HL-60/S4 treated with phorbol 12-myristate 13-acetate at 8.2 ng/mL for 4 days and 3 days (cell line): ENCODE results near the gene KLHL7.
"Not testable (repeated sequence)": the region's sequence is repeated elsewhere in the genome, so short reads cannot be mapped to it uniquely, and the experiment has no call there.

Experiments used
- in situ Hi-C: fragments of 300-500 bp; cut with MboI; formaldehyde crosslinking; loops from 2 replicates; pipeline ENCODE4 v1.15.0; 2022; ENCODE audit warnings: low sequenced_read_pairs

KLHL7 gene

DNA sequence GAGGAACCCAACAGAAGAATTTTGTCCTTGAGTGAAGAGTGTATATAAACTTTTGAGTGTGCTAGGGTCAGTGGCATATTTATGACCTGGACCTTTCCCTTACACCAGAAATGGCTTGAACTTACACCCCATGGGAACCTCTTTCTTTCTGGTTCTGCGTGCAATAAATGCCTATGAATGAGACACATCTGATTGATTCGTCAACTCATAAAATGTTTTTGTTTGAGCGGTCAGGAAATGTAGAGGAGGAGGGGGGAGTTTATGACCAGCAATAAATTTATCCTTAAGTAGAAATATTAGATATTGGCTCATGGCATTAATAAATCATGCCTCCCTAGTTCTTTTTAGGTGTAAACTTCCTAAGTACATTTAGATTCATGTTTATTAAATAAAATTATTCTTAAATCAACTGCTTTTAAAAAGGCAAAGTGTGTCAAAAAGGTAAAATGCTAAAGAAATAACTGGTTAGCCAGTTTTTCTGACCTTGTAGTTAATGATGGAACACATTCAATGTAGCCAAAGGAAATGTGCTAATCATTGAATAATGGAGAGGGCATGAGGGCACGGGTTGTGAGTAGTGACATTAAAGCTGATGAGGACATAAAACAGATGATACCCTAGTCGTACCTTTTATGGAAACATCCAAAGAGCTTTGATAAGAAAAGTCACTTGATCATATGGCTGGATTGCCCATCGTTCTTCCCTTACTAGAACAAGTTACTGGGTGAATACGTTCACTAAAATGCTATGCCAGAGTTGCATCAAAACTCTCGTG lies 62.7 kb downstream of the KLHL7 start:
- in situ Hi-C loops, result no loop called here

DNA sequence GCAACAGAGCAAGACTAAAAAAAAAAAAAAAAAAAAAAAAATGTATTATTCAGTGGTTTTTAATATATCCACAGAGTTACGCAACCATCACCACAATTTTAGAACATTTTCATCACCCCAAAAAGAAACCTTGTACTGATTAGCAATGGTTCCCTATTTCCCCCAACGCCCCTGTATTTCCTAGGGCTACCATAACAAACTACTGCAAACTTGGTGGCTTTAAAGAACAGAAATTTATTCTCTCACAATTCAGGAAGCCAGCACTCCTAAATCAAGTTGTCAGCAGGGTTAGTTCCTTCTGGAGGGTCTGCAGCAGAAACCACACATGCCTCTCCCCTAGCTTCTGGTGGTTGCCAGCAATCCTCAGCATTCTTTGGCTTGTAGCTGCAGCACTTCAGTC lies 70.4 kb downstream of the KLHL7 start:
- in situ Hi-C loops, result no loop called here

DNA sequence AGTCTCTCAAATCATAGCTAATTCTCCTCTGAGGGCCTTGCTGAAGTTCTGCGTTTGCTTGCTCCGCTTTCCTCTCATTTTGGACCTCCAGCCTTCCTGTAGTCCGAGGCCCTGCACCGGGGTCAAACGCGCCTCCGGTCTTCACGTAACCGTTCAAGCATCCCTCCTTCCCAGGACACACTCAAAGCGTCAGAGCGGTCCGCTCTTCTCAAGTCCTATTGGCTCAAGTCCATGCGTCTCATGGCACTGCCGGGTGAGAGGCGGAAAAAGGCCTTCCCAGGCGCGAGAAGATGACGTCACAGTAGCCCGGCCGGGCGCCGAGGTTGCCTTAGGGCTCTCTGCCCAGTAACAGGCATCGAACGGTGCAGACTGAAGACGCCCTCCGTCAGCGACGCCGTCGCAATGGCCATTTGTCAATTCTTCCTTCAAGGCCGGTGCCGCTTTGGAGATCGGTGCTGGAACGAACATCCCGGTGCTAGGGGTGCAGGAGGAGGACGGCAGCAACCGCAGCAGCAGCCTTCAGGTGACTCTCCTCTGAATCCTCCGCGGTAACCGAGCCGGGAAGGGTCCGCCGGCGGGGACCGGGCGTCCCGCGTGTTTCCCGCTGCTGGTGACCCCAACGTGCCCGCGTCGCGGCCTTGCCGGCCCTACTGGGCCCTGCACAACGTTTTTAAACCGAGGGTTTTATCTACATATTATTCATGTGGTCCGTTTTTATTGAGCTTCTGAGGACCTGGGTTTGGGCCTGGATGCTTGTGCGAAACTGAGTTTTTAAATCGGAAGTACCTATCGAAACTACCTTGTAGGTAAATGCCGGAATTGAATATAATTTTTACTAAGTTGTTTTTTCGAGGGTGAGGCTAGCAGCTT lies 76.3 kb downstream of the KLHL7 start, which contains the start of gene NUP42:
NUP42 (plus strand) TSS at position 365 of the 870 bp plus-strand sequence; CDS start at position 403, 38 bp downstream.
- in situ Hi-C loops, result no loop called here

DNA sequence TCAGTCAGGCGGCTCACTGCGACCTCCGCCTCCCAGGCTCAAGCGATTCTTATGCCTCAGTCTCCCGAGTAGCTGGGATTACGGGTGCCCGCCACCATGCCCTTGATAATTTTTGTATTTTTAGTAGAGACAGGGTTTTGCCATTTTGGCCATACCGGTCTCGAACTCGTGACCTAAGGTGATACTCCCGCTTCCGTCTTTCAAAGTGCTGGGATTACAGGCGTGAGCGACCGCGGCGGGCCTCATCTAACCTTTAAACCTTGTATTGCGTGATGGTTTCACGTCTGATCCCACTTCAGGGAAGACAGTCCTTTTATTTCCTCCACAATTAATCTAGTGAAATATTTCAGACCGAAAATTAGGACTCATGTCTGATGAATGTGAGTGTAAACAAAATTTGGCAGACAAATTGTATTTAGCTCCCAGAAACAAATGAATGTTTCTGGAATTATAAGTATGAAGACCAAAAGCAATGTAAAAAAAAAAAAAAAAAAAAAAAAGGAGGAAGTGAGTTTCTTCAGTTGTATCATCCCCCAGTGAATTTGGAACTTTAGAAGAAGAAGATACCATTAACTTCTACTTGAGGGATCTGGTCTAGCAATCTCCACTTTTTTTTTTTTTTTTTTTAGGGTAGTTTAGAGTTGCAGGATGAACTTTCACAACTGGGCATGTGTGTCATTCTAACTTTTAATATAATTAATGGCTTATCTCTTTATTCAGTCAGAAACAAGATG lies 77.9 kb downstream of the KLHL7 start:
- in situ Hi-C loops, result no loop called here

DNA sequence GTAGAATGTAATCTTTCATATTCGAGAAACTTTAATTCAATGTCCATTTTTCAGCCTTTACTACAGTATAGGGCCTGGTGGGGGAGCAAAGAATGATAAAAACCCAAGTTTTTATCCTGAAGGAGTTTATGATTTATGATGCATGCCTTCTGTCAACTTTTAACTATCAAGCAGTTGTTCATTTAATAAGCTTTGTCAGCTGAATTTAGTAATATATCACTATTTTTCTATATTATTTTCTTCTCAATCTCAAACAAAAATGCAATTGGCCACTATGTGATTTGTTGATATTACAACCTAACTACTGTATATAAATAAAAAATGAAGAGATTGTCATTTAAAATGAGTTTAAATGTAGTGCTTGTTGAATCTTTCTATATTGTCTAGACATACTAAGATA lies 78.7 kb downstream of the KLHL7 start:
- in situ Hi-C loops, result no loop called here

DNA sequence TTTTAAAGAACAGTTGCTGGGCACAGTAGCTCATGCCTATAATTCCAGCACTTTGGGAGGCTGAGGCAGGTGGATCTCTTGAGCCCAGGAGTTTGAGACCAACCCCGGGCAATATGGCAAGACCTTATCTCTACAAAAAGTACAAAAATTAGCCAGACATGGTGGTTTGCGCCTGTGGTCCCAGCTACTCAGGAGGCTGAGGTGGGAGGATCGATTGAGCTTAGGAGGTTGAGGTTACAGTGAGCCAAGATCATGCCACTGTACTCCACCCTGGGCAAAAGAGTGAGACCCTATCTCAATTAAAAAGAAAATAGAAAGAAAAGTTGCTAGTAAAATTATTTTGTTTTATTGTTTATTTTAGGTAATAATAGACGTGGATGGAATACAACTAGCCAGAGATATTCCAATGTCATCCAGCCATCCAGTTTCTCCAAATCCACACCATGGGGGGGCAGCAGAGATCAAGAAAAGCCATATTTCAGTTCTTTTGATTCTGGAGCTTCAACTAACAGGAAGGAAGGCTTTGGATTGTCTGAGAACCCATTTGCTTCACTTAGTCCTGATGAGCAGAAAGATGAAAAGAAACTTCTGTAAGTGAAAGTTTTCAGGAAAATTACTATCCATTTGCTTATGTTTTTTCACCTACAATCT lies 79.2 kb downstream of the KLHL7 start:
- in situ Hi-C loops, result no loop called here

DNA sequence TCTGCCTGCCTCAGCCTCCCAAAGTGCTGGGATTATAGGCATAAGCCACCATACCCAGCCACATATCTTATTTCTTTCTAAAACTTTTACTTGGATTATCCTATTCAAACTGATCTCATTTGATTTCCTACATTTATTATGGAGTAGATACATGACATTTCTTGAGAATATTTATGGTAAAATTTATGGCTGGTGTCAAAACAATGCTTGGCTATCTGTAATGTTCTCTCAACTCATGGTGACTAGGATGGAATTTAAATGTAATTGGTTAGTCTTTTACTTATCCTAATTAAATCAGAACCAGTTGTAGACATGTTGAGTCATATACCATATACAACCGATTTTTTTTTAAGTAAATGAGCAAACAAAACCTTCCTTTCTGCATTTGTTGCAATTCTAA lies 80.4 kb downstream of the KLHL7 start:
- in situ Hi-C loops, result no loop called here

DNA sequence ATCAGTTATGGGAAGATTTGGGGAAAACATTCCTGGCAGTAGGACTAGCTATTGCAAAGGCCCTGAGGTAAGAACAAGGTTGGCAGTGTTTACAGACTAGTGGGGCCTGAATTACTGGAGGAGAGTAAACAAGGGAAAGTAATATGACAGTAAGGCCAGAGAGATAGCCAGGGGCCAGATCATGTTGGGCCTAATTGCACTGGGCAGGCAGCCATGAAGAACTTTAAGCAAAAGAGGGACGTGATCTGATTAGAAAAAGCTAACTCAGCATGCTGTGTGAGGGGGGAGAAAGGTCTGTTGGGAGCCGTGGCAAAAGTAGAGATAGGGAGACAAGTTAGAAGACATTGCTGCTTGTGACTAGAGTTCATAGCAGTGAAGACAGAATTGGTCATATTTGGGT lies 85.4 kb downstream of the KLHL7 start:
- in situ Hi-C loops, result no loop called here

DNA sequence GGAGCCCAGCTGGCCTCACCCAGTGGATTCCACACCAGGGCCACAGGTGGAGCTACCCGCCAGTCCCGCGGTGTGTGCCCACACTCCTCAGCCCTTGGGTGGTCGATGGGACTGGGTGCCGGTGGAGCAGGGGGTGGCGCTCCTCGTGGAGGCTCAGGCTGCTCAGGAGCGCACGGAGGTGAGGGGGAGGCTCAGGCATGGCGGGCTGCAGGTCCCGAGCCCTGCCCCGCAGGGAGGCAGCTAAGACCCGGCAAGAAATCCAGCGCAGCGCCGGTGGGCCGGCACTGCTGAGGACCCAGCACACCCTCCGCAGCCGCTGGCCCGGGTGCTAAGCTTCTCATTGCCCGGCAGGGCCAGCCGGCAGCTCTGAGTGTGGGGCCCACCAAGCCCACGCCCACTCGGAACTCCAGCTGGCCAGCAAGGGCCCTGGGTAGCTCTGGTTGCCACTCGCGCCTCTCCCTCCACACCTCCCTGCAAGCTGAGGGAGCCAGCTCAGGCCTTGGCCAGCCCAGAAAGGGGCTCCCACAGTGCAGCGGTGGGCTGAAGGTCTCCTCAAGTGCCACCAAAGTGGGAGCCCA lies 88.2 kb downstream of the KLHL7 start:
- in situ Hi-C loops, result not testable (repeated sequence)

DNA sequence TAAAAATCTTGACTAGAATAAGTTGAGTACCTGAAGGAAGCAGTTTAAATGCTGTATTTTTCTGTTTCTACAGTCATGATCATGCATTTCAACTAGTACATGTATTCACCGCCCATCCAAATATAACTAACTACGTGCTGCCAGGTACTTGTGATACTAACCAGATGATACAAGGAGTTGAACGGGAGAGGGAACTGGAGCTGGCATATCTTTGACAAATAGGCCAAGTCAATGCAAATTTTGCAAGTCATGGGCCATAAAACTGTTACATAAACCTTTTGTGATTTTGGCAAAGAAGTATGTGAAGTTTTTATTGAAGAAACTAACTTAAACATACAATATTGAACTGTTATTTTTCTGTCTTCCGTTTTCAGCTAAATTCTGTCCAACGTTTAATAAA lies 90.7 kb downstream of the KLHL7 start:
- in situ Hi-C loops, result no loop called here

DNA sequence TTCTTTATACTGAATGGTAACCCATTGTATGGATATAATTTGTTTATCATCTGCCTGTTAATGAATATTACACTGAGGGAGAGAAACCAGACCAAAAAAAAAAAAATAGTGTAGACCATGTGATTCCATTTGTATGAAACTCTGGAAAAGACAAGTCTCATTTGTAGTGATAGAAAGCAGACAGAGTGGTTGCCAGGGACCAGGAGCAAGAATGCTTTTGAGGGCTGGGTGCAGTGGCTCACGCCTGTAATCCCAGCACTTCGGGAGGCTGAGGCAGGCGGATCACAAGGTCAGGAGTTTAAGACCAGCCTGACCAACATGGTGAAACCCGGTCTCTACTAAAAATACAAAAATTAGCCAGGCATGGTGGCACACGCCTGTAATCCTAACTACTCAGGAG lies 92.2 kb downstream of the KLHL7 start:
- in situ Hi-C loops, result not testable (repeated sequence)

DNA sequence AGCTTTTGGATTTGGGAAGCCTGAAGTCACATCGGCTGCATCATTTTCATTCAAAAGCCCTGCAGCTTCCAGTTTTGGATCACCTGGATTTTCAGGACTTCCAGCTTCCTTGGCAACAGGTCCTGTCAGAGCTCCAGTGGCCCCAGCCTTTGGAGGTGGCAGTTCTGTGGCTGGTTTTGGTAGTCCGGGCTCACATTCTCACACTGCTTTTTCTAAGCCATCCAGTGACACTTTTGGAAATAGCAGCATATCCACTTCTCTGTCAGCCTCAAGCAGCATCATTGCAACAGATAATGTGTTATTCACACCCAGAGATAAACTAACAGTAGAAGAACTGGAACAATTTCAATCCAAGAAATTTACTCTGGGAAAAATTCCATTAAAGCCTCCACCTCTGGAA lies 94.7 kb downstream of the KLHL7 start:
- in situ Hi-C loops, result no loop called here

DNA sequence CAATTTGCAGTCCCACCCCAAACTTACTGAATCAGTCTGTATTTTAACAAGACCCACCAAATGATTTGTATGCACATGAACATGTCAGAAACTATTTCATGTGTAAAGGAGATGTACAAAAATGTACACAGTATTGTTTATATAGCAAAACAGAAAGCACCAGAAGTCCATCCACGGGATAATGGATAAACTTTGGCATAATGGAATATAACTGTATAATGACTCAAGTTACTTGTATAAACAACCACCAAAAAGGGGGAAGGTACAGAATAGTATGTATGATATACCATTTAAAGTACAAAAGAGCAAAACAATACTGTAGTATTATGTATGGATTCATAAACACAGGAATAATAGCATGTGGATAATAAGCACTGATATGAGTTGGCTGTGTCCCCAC lies 98.7 kb downstream of the KLHL7 start:
- in situ Hi-C loops, result no loop called here

DNA sequence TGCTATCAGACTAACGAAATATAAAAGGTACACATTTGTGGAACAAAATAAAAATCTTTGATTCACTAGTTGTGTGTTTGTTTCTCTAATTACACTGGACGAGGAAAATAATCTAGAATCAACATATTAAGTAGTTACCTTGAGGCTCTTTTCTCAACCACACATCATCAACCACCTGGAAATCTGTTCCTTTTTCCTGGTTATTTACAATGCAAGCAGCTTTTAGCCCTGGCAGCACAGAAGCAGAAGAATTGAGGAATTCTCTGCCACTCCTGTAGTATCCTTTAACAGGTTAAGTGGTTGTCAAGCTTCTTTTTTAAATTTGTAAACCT lies 100.0 kb downstream of the KLHL7 start:
- in situ Hi-C loops, result no loop called here

DNA sequence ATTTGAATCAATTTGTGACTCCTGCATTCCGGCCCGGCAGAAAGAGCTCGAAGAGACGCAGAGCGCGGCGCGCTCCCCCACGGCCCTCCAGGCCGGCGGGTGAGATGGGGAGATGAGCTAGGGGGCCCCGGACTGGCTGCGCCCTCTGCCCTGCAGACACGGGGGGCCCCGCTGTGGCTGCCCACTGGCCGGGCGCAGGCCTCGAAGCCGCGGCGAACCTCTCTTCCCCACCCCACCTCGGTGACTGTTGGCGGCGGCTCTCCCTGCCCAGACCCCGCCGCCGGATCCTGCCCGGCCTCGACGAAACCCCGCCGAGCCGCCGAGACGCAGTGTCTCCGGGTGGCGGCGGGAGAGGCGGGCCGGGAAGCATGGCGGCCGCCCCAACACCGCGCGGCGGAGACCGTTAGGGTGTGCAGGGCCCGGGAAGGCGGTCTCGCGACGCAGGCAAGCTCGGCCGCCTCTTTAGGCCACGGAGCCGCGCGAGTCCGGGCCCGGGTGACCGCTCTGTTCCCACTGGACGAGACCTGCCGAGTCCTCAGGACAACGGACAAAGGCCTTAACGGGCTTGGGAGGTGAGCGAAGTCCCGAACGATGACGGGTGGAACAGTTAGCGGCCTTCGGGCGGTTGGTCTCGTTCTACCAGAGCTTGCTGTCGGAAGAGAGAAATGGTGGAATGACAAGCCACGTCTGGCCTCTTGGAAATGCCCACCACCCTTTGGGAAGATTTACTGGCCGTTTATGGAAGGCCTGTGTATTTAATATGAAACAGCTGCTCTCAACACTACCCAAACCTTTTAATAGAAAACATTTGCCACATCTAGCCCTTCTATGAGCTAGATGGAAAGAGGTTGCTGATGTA lies 100.6 kb downstream of the KLHL7 start:
- in situ Hi-C loops, result no loop called here

DNA sequence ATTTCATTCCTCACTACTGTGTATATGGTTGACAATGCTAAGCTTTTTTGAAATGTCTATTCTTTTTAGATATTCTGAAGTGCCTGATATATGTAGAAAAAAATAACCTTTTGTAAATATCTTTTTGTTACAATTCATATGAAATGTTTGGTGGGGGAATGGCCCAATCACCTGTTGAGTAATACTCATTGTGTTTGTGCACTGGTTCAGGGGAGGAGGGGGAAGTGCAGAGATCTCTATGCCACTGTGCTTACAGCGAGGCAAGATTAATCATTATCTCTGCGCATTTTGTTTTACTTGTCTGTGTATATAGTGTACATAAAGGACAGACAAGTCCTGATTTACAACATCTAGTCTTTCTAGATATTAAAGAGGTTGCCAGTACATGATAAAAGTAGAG lies 101.4 kb downstream of the KLHL7 start:
- in situ Hi-C loops, result no loop called here

DNA sequence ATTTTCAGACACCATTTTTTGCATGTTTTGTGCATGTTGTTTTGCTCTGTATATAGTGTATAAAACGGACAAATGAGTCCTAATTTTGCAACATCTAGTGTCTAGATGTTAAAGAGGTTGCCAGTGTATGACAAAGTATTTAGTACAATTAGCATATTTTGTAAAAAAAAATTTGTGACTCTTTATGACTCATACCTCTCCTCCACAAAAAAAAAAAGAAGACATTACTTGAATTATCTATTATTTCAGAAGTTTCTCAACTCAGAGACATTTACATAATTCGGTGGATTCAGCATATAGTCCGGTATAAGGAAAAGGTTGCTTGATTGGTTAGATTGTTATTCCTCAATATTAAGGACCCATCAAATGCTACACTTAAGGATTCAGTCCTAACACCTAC lies 102.3 kb downstream of the KLHL7 start:
- in situ Hi-C loops, result no loop called here

DNA sequence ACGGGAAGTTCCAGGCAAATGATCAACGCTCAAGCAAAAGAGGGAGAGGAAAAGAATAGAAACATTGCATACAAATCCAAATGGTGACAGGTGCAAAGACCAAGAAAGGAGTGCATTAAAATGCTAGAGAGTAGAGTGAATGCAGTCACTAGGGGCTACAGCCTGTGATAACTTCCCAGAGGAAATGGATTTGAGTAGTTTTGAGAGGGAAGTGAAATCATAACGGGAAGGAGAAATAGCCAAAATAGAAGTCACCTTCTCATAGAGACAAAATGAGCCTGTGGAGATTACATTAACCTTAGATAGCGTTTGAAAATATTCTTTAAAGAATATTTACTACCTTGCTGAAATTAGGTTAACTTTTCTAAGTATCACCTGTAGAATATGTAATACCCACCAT lies 102.7 kb downstream of the KLHL7 start:
- in situ Hi-C loops, result no loop called here

DNA sequence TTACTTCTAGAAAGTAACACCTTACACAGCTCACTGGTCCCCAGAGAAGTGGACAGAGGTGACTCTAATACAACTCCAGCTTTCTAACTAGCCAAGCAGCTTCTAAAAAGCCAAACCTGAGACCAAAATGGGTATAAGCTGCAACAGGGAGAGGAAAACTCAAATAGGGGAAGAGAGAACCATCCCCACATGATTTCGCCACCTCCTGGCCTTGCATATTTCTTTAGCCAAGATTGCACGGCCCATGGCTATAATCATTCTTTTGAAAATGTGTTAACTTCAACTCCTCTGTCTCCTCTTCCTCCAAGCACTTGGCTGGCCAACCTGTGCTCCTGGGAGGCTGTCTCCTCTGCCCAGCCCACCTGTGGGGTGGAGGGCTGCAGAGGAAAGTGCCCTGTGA lies 104.9 kb downstream of the KLHL7 start:
- in situ Hi-C loops, result no loop called here

DNA sequence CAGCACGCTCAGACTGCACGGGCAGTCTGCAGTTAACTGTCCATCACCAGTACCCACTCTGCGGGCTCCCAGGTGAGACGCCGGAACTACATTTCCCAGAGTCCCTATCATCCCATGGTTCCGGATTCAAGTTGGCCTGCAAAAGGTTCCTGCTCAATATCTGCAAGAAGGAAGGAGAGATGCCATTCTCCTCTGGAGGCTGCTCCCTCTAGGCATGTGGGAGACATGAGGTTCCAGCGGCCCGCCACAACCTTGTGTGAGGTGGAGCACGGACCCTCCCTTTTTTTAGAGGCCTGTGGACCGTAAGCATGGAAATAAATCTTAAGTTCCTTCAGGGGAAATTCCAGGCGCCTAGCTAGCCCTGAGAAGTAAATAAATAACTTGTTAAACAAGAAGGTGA lies 106.0 kb downstream of the KLHL7 start:
- in situ Hi-C loops, result no loop called here
